Measurements from ENCODE around the gene ATP8A1. TPM values are rescaled to one million over a fixed set of nuclear protein-coding genes. Genes with fewer than 3 reads are reported as not detected.

ATP8A1 gene
- total RNA-seq, 1 donor from 2014 or later: 44.0 TPM

GRCh38 chr4:42398171-42398870, 258.6 kb downstream of the ATP8A1 start:
- H3K4me3 Mint-ChIP-seq (ENCODE audit: unreplicated experiment): peak overlapping the region; percentile 73
- peak; percentile 36 for DNase-seq (ENCODE audit: low spot score)
- no peak overlapping the region for H3K27ac Mint-ChIP-seq (ENCODE audit: unreplicated experiment)
- TF ChIP-seq CTCF (IDR thresholded peaks at IDR 0.05; ENCODE audit: unreplicated experiment): peak; percentile 44
- H3K4me1 Mint-ChIP-seq (ENCODE audit: unreplicated experiment): peaks cover 15% of the 10 kb centered on the region
- peaks cover 22% of the 10 kb centered on the region for H3K27me3 Mint-ChIP-seq (ENCODE audit: unreplicated experiment)
- H3K9me3 Mint-ChIP-seq (ENCODE audit: unreplicated experiment): peaks cover 5% of the 10 kb centered on the region
- H3K36me3 Mint-ChIP-seq (ENCODE audit: low read depth, unreplicated experiment): peaks cover 7% of the 10 kb centered on the region

DNA sequence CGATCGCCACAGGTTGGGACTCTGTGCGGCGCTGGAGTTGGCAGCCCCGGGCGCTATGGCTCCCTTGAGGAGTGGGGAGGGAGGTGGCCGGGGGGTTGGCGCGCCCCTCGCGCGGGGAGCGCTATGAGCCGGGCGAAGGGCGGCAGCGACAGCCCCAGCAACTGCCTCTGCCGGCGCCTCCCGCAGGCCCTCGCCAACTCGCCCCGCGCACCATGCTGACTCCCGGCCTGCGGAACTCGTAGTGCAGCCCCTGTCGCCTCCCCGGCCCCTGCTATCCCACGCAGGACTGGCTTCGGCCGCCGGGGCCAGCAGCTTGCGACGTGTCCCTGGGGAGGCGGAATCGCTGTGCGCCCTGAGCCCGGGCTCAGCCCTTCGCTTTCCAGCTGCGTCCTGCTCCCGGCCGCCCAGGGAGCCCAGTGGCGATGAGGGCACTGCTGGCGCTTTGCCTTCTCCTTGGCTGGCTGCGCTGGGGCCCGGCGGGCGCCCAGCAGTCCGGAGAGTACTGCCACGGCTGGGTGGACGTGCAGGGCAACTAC, 259.2 kb downstream of the ATP8A1 start:
- no peak overlapping the region for H3K27ac Mint-ChIP-seq (ENCODE audit: unreplicated experiment)
- TF ChIP-seq CTCF (IDR thresholded peaks at IDR 0.05; ENCODE audit: unreplicated experiment): no peak
- H3K4me3 Mint-ChIP-seq (ENCODE audit: unreplicated experiment): no peak overlapping the region
- H3K27me3 Mint-ChIP-seq (ENCODE audit: unreplicated experiment): peaks cover 22% of the 10 kb centered on the region
- peaks cover 7% of the 10 kb centered on the region for H3K36me3 Mint-ChIP-seq (ENCODE audit: low read depth, unreplicated experiment)
- peaks cover 15% of the 10 kb centered on the region for H3K4me1 Mint-ChIP-seq (ENCODE audit: unreplicated experiment)
- DNase-seq (ENCODE audit: low spot score): peak; percentile 34
- H3K9me3 Mint-ChIP-seq (ENCODE audit: unreplicated experiment): peaks cover 5% of the 10 kb centered on the region

- Mint-ChIP-seq H3K36me3 (ENCODE audit: low read depth, unreplicated experiment) (peaks cover 7% of the 10 kb centered on the region), H3K4me3 (ENCODE audit: unreplicated experiment) (peak within 1 kb of the TSS; percentile 88), H3K27me3 (ENCODE audit: unreplicated experiment) (peaks cover 23% of the 10 kb centered on the region), H3K9me3 (ENCODE audit: unreplicated experiment) (peaks cover 5% of the 10 kb centered on the region), H3K27ac (ENCODE audit: unreplicated experiment) (no peak within 1 kb of the TSS), H3K4me1 (ENCODE audit: unreplicated experiment) (peaks cover 15% of the 10 kb centered on the region)
- no peak for TF ChIP-seq CTCF (IDR thresholded peaks at IDR 0.05; ENCODE audit: unreplicated experiment)
- peak; percentile 40 for DNase-seq (ENCODE audit: low spot score)
These were observed 259.9 kb downstream of the ATP8A1 start, which contains the start of gene SHISA3 for GRCh38 chr4:42396752-42397634. Gene SHISA3, plus strand, starts transcription at chr4:42397488. Its CDS starts 569 bp downstream, at chr4:42398057.

GRCh38 chr4:42396361-42396751, 260.5 kb downstream of the ATP8A1 start:
- no peak for TF ChIP-seq CTCF (IDR thresholded peaks at IDR 0.05; ENCODE audit: unreplicated experiment)
- peak overlapping the region; percentile 88 for H3K4me3 Mint-ChIP-seq (ENCODE audit: unreplicated experiment)
- no peak for DNase-seq (ENCODE audit: low spot score)
- peaks cover 23% of the 10 kb centered on the region for H3K27me3 Mint-ChIP-seq (ENCODE audit: unreplicated experiment)
- H3K9me3 Mint-ChIP-seq (ENCODE audit: unreplicated experiment): peaks cover 5% of the 10 kb centered on the region
- H3K36me3 Mint-ChIP-seq (ENCODE audit: low read depth, unreplicated experiment): peaks cover 7% of the 10 kb centered on the region
- no peak overlapping the region for H3K27ac Mint-ChIP-seq (ENCODE audit: unreplicated experiment)
- peaks cover 15% of the 10 kb centered on the region for H3K4me1 Mint-ChIP-seq (ENCODE audit: unreplicated experiment)

Data from endothelial cell (in vitro differentiated cells).